ENCODE data around the gene SPSB1.

Gene SPSB1

DNA sequence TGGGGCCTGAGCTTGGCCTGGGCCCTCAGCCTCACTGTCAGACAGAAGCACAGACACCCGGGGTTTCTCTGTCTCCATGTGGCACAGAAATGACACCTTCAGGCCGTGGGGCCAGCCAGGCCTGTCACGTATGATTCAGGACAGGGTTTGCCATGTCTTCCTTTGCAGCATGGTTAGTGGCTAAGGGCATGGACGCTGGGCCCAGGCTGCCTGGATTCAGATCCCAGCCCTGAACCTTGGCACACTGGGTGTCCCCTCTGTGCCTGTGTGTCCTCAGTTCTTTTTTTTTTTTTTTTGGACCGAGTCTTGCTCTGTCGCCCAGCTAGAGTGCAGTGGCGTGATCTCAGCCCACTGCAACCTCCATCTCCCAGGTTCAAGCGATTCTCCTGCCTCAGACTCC, 73.6 kb downstream of the SPSB1 start:
- H3K4me1 Mint-ChIP-seq (ENCODE audit: low read depth) = peaks cover 2% of the 10 kb centered on the region
- no peaks in the 10 kb centered on the region for H3K27me3 Mint-ChIP-seq (ENCODE audit: low read depth)
- no peak overlapping the region for H3K27ac Mint-ChIP-seq
- H3K9me3 Mint-ChIP-seq = no peaks in the 10 kb centered on the region
- H3K4me3 Mint-ChIP-seq = no peak overlapping the region
- DNase-seq (ENCODE audit: low spot score) = no peak
- no peaks in the 10 kb centered on the region for H3K36me3 Mint-ChIP-seq (ENCODE audit: low read depth)

DNA sequence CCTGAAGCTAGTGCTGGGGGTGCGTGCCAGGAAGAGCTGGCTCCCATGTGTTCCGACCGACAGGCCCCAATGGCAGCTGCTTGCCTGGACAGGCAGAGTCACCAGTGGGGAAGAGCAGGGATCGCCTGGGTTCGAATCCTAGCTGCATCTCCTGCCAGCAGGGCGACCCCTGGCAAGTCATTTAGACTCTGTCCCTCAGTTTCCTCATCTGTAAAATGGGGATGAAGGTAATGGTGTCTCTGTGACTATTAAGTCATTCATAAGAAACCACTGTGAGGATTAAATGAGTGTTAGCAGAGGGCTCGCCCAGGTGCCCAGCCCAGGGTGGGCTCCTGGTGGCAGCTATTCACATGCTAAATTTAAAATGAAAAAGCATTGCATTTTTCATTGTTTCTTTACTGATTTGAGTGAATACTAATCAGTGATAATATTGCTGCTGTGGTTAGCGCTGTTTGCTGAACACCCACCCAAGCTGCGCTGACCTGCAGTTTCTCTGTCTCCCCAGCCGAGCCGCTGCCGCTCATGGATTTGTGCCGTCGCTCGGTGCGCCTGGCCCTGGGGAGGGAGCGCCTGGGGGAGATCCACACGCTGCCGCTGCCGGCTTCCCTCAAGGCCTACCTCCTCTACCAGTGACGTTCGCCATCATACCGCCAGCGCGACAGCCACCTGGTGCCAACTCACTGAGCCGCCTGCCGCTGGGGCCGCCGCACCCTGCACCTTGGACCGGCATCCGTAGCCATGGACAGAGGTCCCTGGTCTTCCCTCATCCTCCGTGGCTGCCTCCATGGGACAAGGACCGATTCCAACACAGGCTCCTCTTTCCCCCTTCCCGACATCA, 74.5 kb downstream of the SPSB1 start:
- Mint-ChIP-seq H3K27ac (no peak overlapping the region), H3K9me3 (no peaks in the 10 kb centered on the region), H3K4me1 (ENCODE audit: low read depth) (peaks cover 2% of the 10 kb centered on the region), H3K4me3 (no peak overlapping the region), H3K27me3 (ENCODE audit: low read depth) (no peaks in the 10 kb centered on the region), H3K36me3 (ENCODE audit: low read depth) (no peaks in the 10 kb centered on the region)
- no peak for DNase-seq (ENCODE audit: low spot score)

DNA sequence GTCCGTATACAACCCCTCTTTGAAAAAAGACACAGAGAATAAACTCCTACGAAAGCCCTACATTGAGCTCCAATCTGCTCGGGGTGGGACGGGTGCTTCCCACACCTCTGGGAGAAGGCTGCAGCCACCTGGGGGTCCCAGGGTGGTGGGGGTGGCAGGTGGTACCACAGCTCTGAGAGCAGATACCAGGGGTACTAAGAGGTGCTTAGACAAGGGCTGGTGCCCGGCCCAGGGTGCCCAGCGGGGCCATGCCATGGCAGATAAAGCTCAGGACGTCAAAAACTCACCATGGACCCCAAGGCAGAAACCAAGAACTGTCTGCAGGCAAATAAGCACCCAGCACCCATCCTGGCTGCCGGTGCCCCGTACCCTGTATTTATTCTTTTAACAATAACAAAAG, 75.1 kb downstream of the SPSB1 start:
- no peak overlapping the region for H3K27ac Mint-ChIP-seq
- H3K27me3 Mint-ChIP-seq (ENCODE audit: low read depth) = no peaks in the 10 kb centered on the region
- no peaks in the 10 kb centered on the region for H3K36me3 Mint-ChIP-seq (ENCODE audit: low read depth)
- H3K4me3 Mint-ChIP-seq = no peak overlapping the region
- H3K4me1 Mint-ChIP-seq (ENCODE audit: low read depth) = peaks cover 2% of the 10 kb centered on the region
- H3K9me3 Mint-ChIP-seq = no peaks in the 10 kb centered on the region
- DNase-seq (ENCODE audit: low spot score) = no peak

- no peak for DNase-seq (ENCODE audit: low spot score)
- Mint-ChIP-seq H3K4me3 (no peak overlapping the region), H3K4me1 (ENCODE audit: low read depth) (peaks cover 2% of the 10 kb centered on the region), H3K9me3 (no peaks in the 10 kb centered on the region), H3K36me3 (ENCODE audit: low read depth) (no peaks in the 10 kb centered on the region), H3K27ac (no peak overlapping the region), H3K27me3 (ENCODE audit: low read depth) (no peaks in the 10 kb centered on the region)
Measured at GRCh38 chr1:9368356-9368755, 75.7 kb downstream of the SPSB1 start.

- H3K27ac Mint-ChIP-seq = no peak overlapping the region
- H3K36me3 Mint-ChIP-seq (ENCODE audit: low read depth) = no peaks in the 10 kb centered on the region
- no peaks in the 10 kb centered on the region for H3K27me3 Mint-ChIP-seq (ENCODE audit: low read depth)
- H3K9me3 Mint-ChIP-seq = no peaks in the 10 kb centered on the region
- no peak for DNase-seq (ENCODE audit: low spot score)
- peaks cover 2% of the 10 kb centered on the region for H3K4me1 Mint-ChIP-seq (ENCODE audit: low read depth)
- H3K4me3 Mint-ChIP-seq = no peak overlapping the region
Measured at GRCh38 chr1:9369964-9370788, 77.5 kb downstream of the SPSB1 start.

GRCh38 chr1:9371391-9371935, 78.8 kb downstream of the SPSB1 start:
- H3K4me1 Mint-ChIP-seq (ENCODE audit: low read depth) = peaks cover 2% of the 10 kb centered on the region
- DNase-seq (ENCODE audit: low spot score) = no peak
- no peaks in the 10 kb centered on the region for H3K27me3 Mint-ChIP-seq (ENCODE audit: low read depth)
- no peak overlapping the region for H3K4me3 Mint-ChIP-seq
- no peak overlapping the region for H3K27ac Mint-ChIP-seq
- no peaks in the 10 kb centered on the region for H3K36me3 Mint-ChIP-seq (ENCODE audit: low read depth)
- H3K9me3 Mint-ChIP-seq = no peaks in the 10 kb centered on the region

DNA sequence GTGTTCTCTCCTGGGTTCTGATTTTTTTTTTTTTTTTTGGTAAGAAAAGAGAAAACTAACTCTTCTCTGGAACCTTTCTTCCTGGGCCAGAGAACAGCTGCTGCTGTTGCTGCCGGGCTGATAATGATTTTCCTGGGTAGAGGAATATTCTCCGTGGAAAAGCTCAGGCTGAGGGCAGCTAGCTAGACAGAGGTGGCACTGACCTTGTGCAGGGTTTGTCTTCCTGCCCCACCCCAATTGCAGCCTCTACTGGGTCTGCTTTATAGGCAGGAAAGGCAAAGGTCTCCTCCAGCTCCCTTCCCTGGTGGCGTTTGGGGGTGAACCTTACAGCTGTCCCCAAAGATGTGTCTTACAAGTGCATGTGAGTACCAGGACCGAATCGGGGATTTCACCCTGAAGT, 79.3 kb downstream of the SPSB1 start:
- Mint-ChIP-seq H3K27me3 (ENCODE audit: low read depth) (no peaks in the 10 kb centered on the region), H3K27ac (no peak overlapping the region), H3K9me3 (no peaks in the 10 kb centered on the region)

GRCh38 chr1:9373619-9374018, 80.9 kb downstream of the SPSB1 start:
- no peak overlapping the region for H3K27ac Mint-ChIP-seq
- no peaks in the 10 kb centered on the region for H3K27me3 Mint-ChIP-seq (ENCODE audit: low read depth)
- no peaks in the 10 kb centered on the region for H3K36me3 Mint-ChIP-seq (ENCODE audit: low read depth)
- H3K4me1 Mint-ChIP-seq (ENCODE audit: low read depth) = no peaks in the 10 kb centered on the region
- H3K9me3 Mint-ChIP-seq = no peaks in the 10 kb centered on the region
- DNase-seq (ENCODE audit: low spot score) = no peak
- H3K4me3 Mint-ChIP-seq = no peak overlapping the region

More for the DNA sequence above, 79.3 kb downstream of the SPSB1 start:
- peaks cover 2% of the 10 kb centered on the region for H3K4me1 Mint-ChIP-seq (ENCODE audit: low read depth)
- no peak for DNase-seq (ENCODE audit: low spot score)
- H3K36me3 Mint-ChIP-seq (ENCODE audit: low read depth) = no peaks in the 10 kb centered on the region
- H3K4me3 Mint-ChIP-seq = no peak overlapping the region

- no peak for DNase-seq (ENCODE audit: low spot score)
- Mint-ChIP-seq H3K27me3 (ENCODE audit: low read depth) (no peaks in the 10 kb centered on the region), H3K36me3 (ENCODE audit: low read depth) (no peaks in the 10 kb centered on the region), H3K4me3 (no peak overlapping the region), H3K4me1 (ENCODE audit: low read depth) (no peaks in the 10 kb centered on the region), H3K27ac (no peak overlapping the region), H3K9me3 (no peaks in the 10 kb centered on the region)
Measured at GRCh38 chr1:9374748-9375341, 82.2 kb downstream of the SPSB1 start.

DNA sequence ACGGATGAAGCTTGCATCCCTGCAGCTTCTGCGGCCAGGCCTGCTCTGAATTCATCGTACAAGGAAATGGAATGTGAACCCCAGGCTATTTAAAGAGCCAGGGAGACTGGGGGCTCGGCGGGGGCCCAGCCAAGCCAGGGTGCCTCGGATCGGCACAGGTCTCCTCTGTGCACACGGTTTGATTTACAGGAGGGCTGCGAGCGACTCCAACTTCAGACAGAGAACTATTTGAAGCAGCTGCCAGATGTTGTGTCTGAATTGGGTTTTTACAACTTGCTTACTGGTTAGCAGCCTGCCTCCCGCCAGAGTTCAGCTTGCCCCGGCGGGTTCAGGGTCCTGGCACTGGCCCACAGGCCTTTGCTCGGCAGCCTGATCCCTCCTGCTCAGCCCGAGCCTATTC, 83.2 kb downstream of the SPSB1 start:
- no peak overlapping the region for H3K4me3 Mint-ChIP-seq

GRCh38 chr1:9376430-9376829, 83.7 kb downstream of the SPSB1 start:
- Mint-ChIP-seq H3K4me3 (no peak overlapping the region), H3K36me3 (ENCODE audit: low read depth) (no peaks in the 10 kb centered on the region), H3K27ac (no peak overlapping the region), H3K27me3 (ENCODE audit: low read depth) (no peaks in the 10 kb centered on the region), H3K4me1 (ENCODE audit: low read depth) (no peaks in the 10 kb centered on the region), H3K9me3 (no peaks in the 10 kb centered on the region)
- DNase-seq (ENCODE audit: low spot score) = no peak

More for the DNA sequence above, 83.2 kb downstream of the SPSB1 start:
- H3K36me3 Mint-ChIP-seq (ENCODE audit: low read depth) = no peaks in the 10 kb centered on the region
- H3K4me1 Mint-ChIP-seq (ENCODE audit: low read depth) = no peaks in the 10 kb centered on the region
- H3K9me3 Mint-ChIP-seq = no peaks in the 10 kb centered on the region
- no peaks in the 10 kb centered on the region for H3K27me3 Mint-ChIP-seq (ENCODE audit: low read depth)
- H3K27ac Mint-ChIP-seq = no peak overlapping the region
- DNase-seq (ENCODE audit: low spot score) = no peak

DNA sequence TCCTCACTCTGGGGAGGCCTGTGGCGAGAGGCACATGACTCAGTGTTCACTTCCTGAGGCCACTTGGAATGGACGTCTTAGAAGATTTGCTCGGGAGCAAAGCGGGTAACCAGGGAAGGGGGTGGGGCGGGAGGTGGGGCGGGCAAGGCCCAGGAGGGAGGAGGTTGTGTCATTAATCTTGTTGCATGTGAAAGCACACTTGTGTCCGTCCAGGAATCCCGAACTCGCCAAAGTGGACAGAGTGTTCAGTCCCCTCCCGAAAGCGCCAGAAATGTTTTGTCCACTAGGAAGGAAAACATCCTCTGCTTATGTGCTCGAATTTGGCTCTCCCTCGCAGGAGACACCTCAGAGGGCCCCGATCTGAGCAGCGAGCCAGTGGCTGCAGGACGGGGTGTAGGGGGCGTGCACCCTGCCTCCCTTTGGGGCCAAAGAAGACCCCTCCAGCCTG, 84.2 kb downstream of the SPSB1 start:
- H3K27ac Mint-ChIP-seq = no peak overlapping the region
- H3K4me3 Mint-ChIP-seq = no peak overlapping the region
- no peaks in the 10 kb centered on the region for H3K4me1 Mint-ChIP-seq (ENCODE audit: low read depth)
- no peaks in the 10 kb centered on the region for H3K36me3 Mint-ChIP-seq (ENCODE audit: low read depth)
- no peaks in the 10 kb centered on the region for H3K9me3 Mint-ChIP-seq
- H3K27me3 Mint-ChIP-seq (ENCODE audit: low read depth) = no peaks in the 10 kb centered on the region
- DNase-seq (ENCODE audit: low spot score) = no peak

DNA sequence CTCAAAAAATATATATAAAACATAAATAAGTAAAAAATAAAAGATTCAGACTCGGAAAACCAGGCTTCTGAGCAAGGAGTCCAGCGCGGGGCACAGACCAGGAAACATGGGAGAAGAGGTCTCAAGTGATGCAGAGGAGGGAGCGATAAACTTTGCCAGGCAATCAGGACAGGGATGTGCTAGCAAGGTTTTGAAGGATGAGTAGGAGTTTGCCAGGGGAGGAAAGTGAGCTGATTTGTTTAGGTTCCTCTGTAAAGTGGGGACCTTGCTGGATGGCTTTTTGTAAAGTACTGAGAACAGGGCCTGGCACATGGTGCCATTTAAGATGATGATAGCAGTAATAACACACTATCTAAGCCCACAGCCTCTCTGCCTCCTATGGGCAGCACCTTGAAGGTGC, 86.1 kb downstream of the SPSB1 start:
- Mint-ChIP-seq H3K4me3 (no peak overlapping the region), H3K27ac (no peak overlapping the region), H3K9me3 (no peaks in the 10 kb centered on the region), H3K27me3 (ENCODE audit: low read depth) (no peaks in the 10 kb centered on the region), H3K36me3 (ENCODE audit: low read depth) (no peaks in the 10 kb centered on the region), H3K4me1 (ENCODE audit: low read depth) (no peaks in the 10 kb centered on the region)
- no peak for DNase-seq (ENCODE audit: low spot score)

DNA sequence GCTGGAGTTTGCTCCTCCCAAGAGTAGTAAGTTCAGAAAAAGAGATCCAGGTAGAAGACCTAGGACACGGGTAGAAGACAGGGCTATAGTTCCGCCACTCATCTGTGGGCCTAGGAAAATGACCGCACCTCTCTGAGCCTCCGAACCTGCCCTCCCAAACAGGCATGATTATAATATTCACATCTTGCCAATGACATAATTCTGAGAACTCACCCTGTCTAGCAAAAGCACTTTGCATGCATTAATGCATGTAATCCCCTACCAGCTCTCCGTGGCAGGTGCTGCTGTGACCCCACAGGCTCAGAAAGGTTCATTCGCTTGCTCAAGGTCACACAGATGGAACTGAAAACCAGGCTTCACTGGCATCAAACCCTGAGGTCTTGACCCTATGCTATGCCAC, 88.0 kb downstream of the SPSB1 start:
- Mint-ChIP-seq H3K36me3 (ENCODE audit: low read depth) (no peaks in the 10 kb centered on the region), H3K4me3 (no peak overlapping the region), H3K27me3 (ENCODE audit: low read depth) (peaks cover 2% of the 10 kb centered on the region)

More for the DNA sequence above, 88.0 kb downstream of the SPSB1 start:
- DNase-seq (ENCODE audit: low spot score) = no peak
- Mint-ChIP-seq H3K27ac (no peak overlapping the region), H3K9me3 (no peaks in the 10 kb centered on the region), H3K4me1 (ENCODE audit: low read depth) (no peaks in the 10 kb centered on the region)

All from T-helper 2 cell treated with Interferon-gamma antibody and Interleukin-4, amounts not matched to agents 5 μg/mL and 100 μg/mL, for 36 hours (primary cell).